ENCODE measurements around the gene ZDBF2.
"Not testable (repeated sequence)": the region's sequence is repeated elsewhere in the genome, so short reads cannot be mapped to it uniquely, and the experiment has no call there.

ZDBF2 gene

GRCh38 chr2:206274434-206275311, at the start of gene ZDBF2:
TSS of gene ZDBF2 (plus strand) at chr2:206274663. CDS start at chr2:206281850, 7,187 bp downstream.
- DNase-seq = peak; percentile 31 to 41
- no peak for TF ChIP-seq POLR2A (IDR thresholded peaks at IDR 0.05; ENCODE audit: low read length)
- TF ChIP-seq GATA1 (IDR thresholded peaks at IDR 0.05; ENCODE audit: low read depth, low read length) = no peak

- peak; percentile 8 to 12 for DNase-seq
- TF ChIP-seq GATA1 (IDR thresholded peaks at IDR 0.05; ENCODE audit: low read depth, low read length) (no peak), POLR2A (IDR thresholded peaks at IDR 0.05; ENCODE audit: low read length) (no peak)
Observed at GRCh38 chr2:206225435-206226232, 48.8 kb upstream of the ZDBF2 start.

- DNase-seq = not testable (repeated sequence)
Observed at GRCh38 chr2:206228636-206229035, 45.8 kb upstream of the ZDBF2 start.

- no peak for TF ChIP-seq GATA1 (IDR thresholded peaks at IDR 0.05; ENCODE audit: low read depth, low read length)
- no peak for DNase-seq
Observed at GRCh38 chr2:206229642-206230041, 44.8 kb upstream of the ZDBF2 start.

- no peak for DNase-seq
- TF ChIP-seq POLR2A (IDR thresholded peaks at IDR 0.05; ENCODE audit: low read length) (no peak), GATA1 (IDR thresholded peaks at IDR 0.05; ENCODE audit: low read depth, low read length) (no peak)
Observed at GRCh38 chr2:206230060-206230762, 44.3 kb upstream of the ZDBF2 start.

GRCh38 chr2:206231669-206232286, 42.7 kb upstream of the ZDBF2 start:
- DNase-seq = no peak
- TF ChIP-seq POLR2A (IDR thresholded peaks at IDR 0.05; ENCODE audit: low read length) = no peak
- TF ChIP-seq GATA1 (IDR thresholded peaks at IDR 0.05; ENCODE audit: low read depth, low read length) = no peak

GRCh38 chr2:206232287-206233035, 42.0 kb upstream of the ZDBF2 start:
- TF ChIP-seq POLR2A (IDR thresholded peaks at IDR 0.05; ENCODE audit: low read length) (no peak), GATA1 (IDR thresholded peaks at IDR 0.05; ENCODE audit: low read depth, low read length) (no peak)
- no peak for DNase-seq

- DNase-seq = no peak
- TF ChIP-seq POLR2A (IDR thresholded peaks at IDR 0.05; ENCODE audit: low read length) (no peak), GATA1 (IDR thresholded peaks at IDR 0.05; ENCODE audit: low read depth, low read length) (no peak)
Observed at GRCh38 chr2:206239157-206239556, 35.3 kb upstream of the ZDBF2 start.

GRCh38 chr2:206240327-206240726, 34.1 kb upstream of the ZDBF2 start:
- TF ChIP-seq GATA1 (IDR thresholded peaks at IDR 0.05; ENCODE audit: low read depth, low read length) = no peak
- no peak for TF ChIP-seq POLR2A (IDR thresholded peaks at IDR 0.05; ENCODE audit: low read length)
- DNase-seq = no peak

- no peak for DNase-seq
- no peak for TF ChIP-seq POLR2A (IDR thresholded peaks at IDR 0.05; ENCODE audit: low read length)
- TF ChIP-seq GATA1 (IDR thresholded peaks at IDR 0.05; ENCODE audit: low read depth, low read length) = no peak
Observed at GRCh38 chr2:206241736-206242135, 32.7 kb upstream of the ZDBF2 start.

GRCh38 chr2:206245265-206245672, 29.2 kb upstream of the ZDBF2 start:
- TF ChIP-seq GATA1 (IDR thresholded peaks at IDR 0.05; ENCODE audit: low read depth, low read length) (no peak), POLR2A (IDR thresholded peaks at IDR 0.05; ENCODE audit: low read length) (no peak)
- peak in 1 of 2 experiments; percentile 6 for DNase-seq

- TF ChIP-seq POLR2A (IDR thresholded peaks at IDR 0.05; ENCODE audit: low read length) (no peak), GATA1 (IDR thresholded peaks at IDR 0.05; ENCODE audit: low read depth, low read length) (no peak)
- DNase-seq = peak; percentile 17 to 20
Observed at GRCh38 chr2:206250041-206250897, 24.2 kb upstream of the ZDBF2 start.
